HL-60 (cell line): ENCODE measurements around the gene RCAN3.
"Not testable (repeated sequence)": the region's sequence is repeated elsewhere in the genome, so short reads cannot be mapped to it uniquely, and the experiment has no call there.

ENCODE experiments used
- DNase-seq, 2 experiments: peaks; one replicate each; pipeline ENCODE4 v3.0.0-alpha.2; 2010 to 2020; ENCODE audit warnings: low read depth in 1 of 2, low spot score in 1 of 2
- H3K27ac ChIP-seq: fragments of 250-450 bp; sonication (Bioruptor Pico); replicated peaks from 2 replicates; pipeline ENCODE4 v1.5.1; 2020; ENCODE audit warnings: mild to moderate bottlenecking, moderate library complexity
- H3K27me3 ChIP-seq: fragments of 250-450 bp; sonication (Bioruptor Pico); 2 replicates; pipeline ENCODE4 v1.5.1; 2021; ENCODE audit warnings: mild to moderate bottlenecking, moderate library complexity; ENCODE audit not compliant: insufficient read depth, poor library complexity, severe bottlenecking
- H3K4me3 ChIP-seq: replicated peaks from 2 replicates; pipeline ENCODE4 v1.5.1; 2011; ENCODE audit warnings: mild to moderate bottlenecking, control low read depth, low read length; ENCODE audit not compliant: insufficient read depth
- CTCF ChIP-seq: IDR thresholded peaks from one replicate; pipeline ENCODE4 v1.5.1; 2011; ENCODE audit warnings: low read length, control low read depth, inconsistent platforms; ENCODE audit not compliant: insufficient read depth
- GABPA ChIP-seq: IDR thresholded peaks from 2 replicates; pipeline ENCODE4 v1.6.1; 2012; ENCODE audit warnings: low read depth
- POLR2AphosphoS5 ChIP-seq: IDR thresholded peaks from 2 replicates; pipeline ENCODE4 v1.6.1; 2012; ENCODE audit warnings: low read depth
- REST ChIP-seq: IDR thresholded peaks from 2 replicates; pipeline ENCODE4 v1.6.1; 2012; ENCODE audit warnings: low read depth; ENCODE audit not compliant: insufficient replicate concordance
- SPI1 ChIP-seq: IDR thresholded peaks from 2 replicates; pipeline ENCODE4 v1.6.1; 2012; ENCODE audit warnings: low read depth, mild to moderate bottlenecking, borderline replicate concordance

The RCAN3 gene

GRCh38 chr1:24508911-24509310, 6.3 kb downstream of the RCAN3 start:
- Histone ChIP-seq H3K4me3 (no peak overlapping the region), H3K27me3 (no peaks in the 10 kb centered on the region), H3K27ac (no peak overlapping the region)
- DNase-seq: no peak
- no peak for TF ChIP-seq REST

- TF ChIP-seq GABPA: no peak
- no peak for TF ChIP-seq REST
- no peak for TF ChIP-seq SPI1
- no peak for TF ChIP-seq POLR2AphosphoS5
- no peak for TF ChIP-seq CTCF
- Histone ChIP-seq H3K27ac (no peak overlapping the region), H3K27me3 (no peaks in the 10 kb centered on the region), H3K4me3 (no peak overlapping the region)
- DNase-seq: no peak
Measured at GRCh38 chr1:24513706-24514105, 11.1 kb downstream of the RCAN3 start.

- TF ChIP-seq CTCF (no peak), REST (no peak), POLR2AphosphoS5 (no peak), GABPA (no peak)
- H3K27ac ChIP-seq: no peak overlapping the region
- no peak for DNase-seq
- H3K4me3 ChIP-seq: no peak overlapping the region
- H3K27me3 ChIP-seq: no peaks in the 10 kb centered on the region
Measured at GRCh38 chr1:24514946-24515345, 12.3 kb downstream of the RCAN3 start.

GRCh38 chr1:24515671-24516209, 13.1 kb downstream of the RCAN3 start:
- not testable (repeated sequence) for H3K27ac ChIP-seq, H3K27me3 ChIP-seq, DNase-seq, H3K4me3 ChIP-seq
